Lower leg skin (tissue), 4 donors: Measurements from ENCODE around the gene EFR3B. TPM values are rescaled to one million over a fixed set of nuclear protein-coding genes. Genes with fewer than 3 reads are reported as not detected.

ENCODE experiments used
- DNase-seq, 2 donors: peaks; one replicate each; pipeline ENCODE4 v3.0.0-alpha.2; 2019; ENCODE audit warnings: low spot score in 2 of 2
- H3K4me3 ChIP-seq: fragments of 200-600 bp; sonication (generic); 2 replicates; pipeline ENCODE4 v1.5.1; 2017; ENCODE audit warnings: mild to moderate bottlenecking, low read depth; ENCODE audit not compliant: poor library complexity, severe bottlenecking
- CTCF ChIP-seq, 3 donors: fragments of 450-650 bp; IDR thresholded peaks; one replicate each; pipeline ENCODE4 v1.5.1; 2016; ENCODE audit warnings: antibody characterized with exemption in 3 of 3, mild to moderate bottlenecking in 3 of 3, moderate library complexity in 2 of 3
- POLR2A ChIP-seq, 2 donors: fragments of 450-650 bp; IDR thresholded peaks; one replicate each; pipeline ENCODE4 v1.6.1; 2016 to 2017; ENCODE audit warnings: antibody characterized with exemption in 2 of 2, mild to moderate bottlenecking in 1 of 2, moderate library complexity in 1 of 2
- WGBS, 2 donors: methylation state at CpG; one replicate each; pipeline ENCODE4 v1.1.5; 2018; 5-methylcytosine and 5-hydroxymethylcytosine counted together
- intact Hi-C: fragments of 100-400 bp; cut with DNase I; formaldehyde crosslinking; loops from one replicate; pipeline ENCODE4 v1.15.0; 2023; ENCODE audit warnings: low total_unique reads
- total RNA-seq, 4 donors: library from RNA; depleted of rRNA; stranded (reverse); fragments of >200 nt; gene quantifications; one replicate each; pipeline ENCODE4 v1.1.0, GENCODE V29; 2016

Gene EFR3B
- total RNA-seq, 4 donors from 2014 or later, result 0.42 to 1.8 (median 1.5) TPM; not detected in 1

- DNase-seq, result no peak
- no peak overlapping the region for H3K4me3 ChIP-seq
- intact Hi-C loops, result loop anchor here (5.0 kb wide), 1 partner anchor 363 kb away; no protein-coding TSS in a partner anchor
- WGBS, 2 donors, result 89 to 92% methylated on average over 9 of the region's 9 CpGs
- no peak for TF ChIP-seq CTCF (IDR thresholded peaks at IDR 0.05)
- TF ChIP-seq POLR2A (IDR thresholded peaks at IDR 0.05), result no peak
These were observed 73.5 kb downstream of the EFR3B start for GRCh38 chr2:25115249-25115883.

GRCh38 chr2:25115902-25116301 is 74.0 kb downstream of the EFR3B start:
- H3K4me3 ChIP-seq, result no peak overlapping the region
- TF ChIP-seq POLR2A (IDR thresholded peaks at IDR 0.05), result no peak
- no peak for TF ChIP-seq CTCF (IDR thresholded peaks at IDR 0.05)
- intact Hi-C loops, result loop anchor here (5.0 kb wide), 1 partner anchor 364 kb away; no protein-coding TSS in a partner anchor
- no peak for DNase-seq
- 90 to 91% methylated on average over 4 of the region's 4 CpGs for WGBS, 2 donors

GRCh38 chr2:25116956-25117355 is 75.1 kb downstream of the EFR3B start:
- H3K4me3 ChIP-seq, result no peak overlapping the region
- no peak for DNase-seq
- intact Hi-C loops, result loop anchor here (5.0 kb wide), 1 partner anchor 365 kb away; no protein-coding TSS in a partner anchor
- TF ChIP-seq POLR2A (IDR thresholded peaks at IDR 0.05) (no peak), CTCF (IDR thresholded peaks at IDR 0.05) (no peak)
- whole genome bisulfite sequencing, 2 donors, result 88 to 93% methylated on average over 13 of the region's 13 CpGs

GRCh38 chr2:25119263-25119662 is 77.4 kb downstream of the EFR3B start:
- DNase-seq, result no peak
- TF ChIP-seq CTCF (IDR thresholded peaks at IDR 0.05) (no peak), POLR2A (IDR thresholded peaks at IDR 0.05) (no peak)
- intact Hi-C loops, result loop anchor here (5.0 kb wide), 1 partner anchor 367 kb away; no protein-coding TSS in a partner anchor
- no peak overlapping the region for H3K4me3 ChIP-seq
- 83 to 89% methylated on average over 11 of the region's 11 CpGs for WGBS, 2 donors

GRCh38 chr2:25122367-25122766 is 80.5 kb downstream of the EFR3B start:
- 95% methylated on average over 3 of the region's 3 CpGs for WGBS, 2 donors
- TF ChIP-seq CTCF (IDR thresholded peaks at IDR 0.05), result no peak
- TF ChIP-seq POLR2A (IDR thresholded peaks at IDR 0.05), result no peak
- DNase-seq, result no peak
- intact Hi-C loops, result no loop called here
- no peak overlapping the region for H3K4me3 ChIP-seq

GRCh38 chr2:25123682-25124081 is 81.8 kb downstream of the EFR3B start:
- TF ChIP-seq CTCF (IDR thresholded peaks at IDR 0.05) (no peak), POLR2A (IDR thresholded peaks at IDR 0.05) (no peak)
- no peak for DNase-seq
- intact Hi-C loops, result no loop called here

More at GRCh38 chr2:25123682-25124081, 81.8 kb downstream of the EFR3B start:
- 62 to 76% methylated on average over 5 of the region's 5 CpGs for WGBS, 2 donors
- H3K4me3 ChIP-seq, result no peak overlapping the region
